NCI-H2107 (cell line): ENCODE data around the gene DENND4A.
"Not testable (repeated sequence)": the region's sequence is repeated elsewhere in the genome, so short reads cannot be mapped to it uniquely, and the experiment has no call there.

ENCODE experiments used
- DNase-seq: peaks from one replicate; lab custom pipeline; 2025; lab: John Stamatoyannopoulos, UW

The DENND4A gene

GRCh38 chr15:65757256-65757655, 34.8 kb downstream of the DENND4A start:
- DNase-seq: no peak

- DNase-seq: no peak
Measured at GRCh38 chr15:65752151-65752700, 39.9 kb downstream of the DENND4A start.

GRCh38 chr15:65751431-65751830, 40.7 kb downstream of the DENND4A start:
- no peak for DNase-seq

- DNase-seq: no peak
Measured at GRCh38 chr15:65747265-65747664, 44.8 kb downstream of the DENND4A start.

- DNase-seq: no peak
Measured at GRCh38 chr15:65743637-65744252, 48.3 kb downstream of the DENND4A start.

- no peak for DNase-seq
Measured at GRCh38 chr15:65740148-65740547, 51.9 kb downstream of the DENND4A start.

GRCh38 chr15:65738649-65739048, 53.4 kb downstream of the DENND4A start:
- no peak for DNase-seq

- not testable (repeated sequence) for DNase-seq
Measured at GRCh38 chr15:65733599-65733998, 58.5 kb downstream of the DENND4A start.

- DNase-seq: no peak
Measured at GRCh38 chr15:65732698-65733097, 59.4 kb downstream of the DENND4A start.

GRCh38 chr15:65731926-65732325, 60.2 kb downstream of the DENND4A start:
- no peak for DNase-seq

- DNase-seq: no peak
Measured at GRCh38 chr15:65730549-65731172, 61.4 kb downstream of the DENND4A start.

GRCh38 chr15:65724464-65725215, 67.5 kb downstream of the DENND4A start:
- no peak for DNase-seq

- DNase-seq: no peak
Measured at GRCh38 chr15:65723876-65724275, 68.2 kb downstream of the DENND4A start.

GRCh38 chr15:65722191-65722590, 69.9 kb downstream of the DENND4A start:
- no peak for DNase-seq

GRCh38 chr15:65712415-65712814, 79.7 kb downstream of the DENND4A start:
- DNase-seq: no peak

GRCh38 chr15:65695081-65695480, 97.0 kb downstream of the DENND4A start:
- DNase-seq: no peak

- DNase-seq: no peak
Measured at GRCh38 chr15:65690778-65691177, 101.3 kb downstream of the DENND4A start.

- DNase-seq: no peak
Measured at GRCh38 chr15:65690173-65690572, 101.9 kb downstream of the DENND4A start.

- DNase-seq: no peak
Measured at GRCh38 chr15:65688462-65688861, 103.6 kb downstream of the DENND4A start.

GRCh38 chr15:65682404-65682911, 109.6 kb downstream of the DENND4A start:
- DNase-seq: no peak

- no peak for DNase-seq
Measured at GRCh38 chr15:65680544-65680943, 111.5 kb downstream of the DENND4A start.

- DNase-seq: no peak
Measured at GRCh38 chr15:65676123-65676522, 116.0 kb downstream of the DENND4A start.

- no peak for DNase-seq
Measured at GRCh38 chr15:65675551-65675950, 116.5 kb downstream of the DENND4A start.
